Suppressor macrophage treated with lipopolysaccharide for 4 hours (primary cell): ENCODE measurements around the gene RB1.
"Not testable (repeated sequence)": the region's sequence is repeated elsewhere in the genome, so short reads cannot be mapped to it uniquely, and the experiment has no call there.

ENCODE experiments used
- DNase-seq: peaks from one replicate; pipeline ENCODE4 v3.0.0-alpha.2; 2020

The RB1 gene

DNA sequence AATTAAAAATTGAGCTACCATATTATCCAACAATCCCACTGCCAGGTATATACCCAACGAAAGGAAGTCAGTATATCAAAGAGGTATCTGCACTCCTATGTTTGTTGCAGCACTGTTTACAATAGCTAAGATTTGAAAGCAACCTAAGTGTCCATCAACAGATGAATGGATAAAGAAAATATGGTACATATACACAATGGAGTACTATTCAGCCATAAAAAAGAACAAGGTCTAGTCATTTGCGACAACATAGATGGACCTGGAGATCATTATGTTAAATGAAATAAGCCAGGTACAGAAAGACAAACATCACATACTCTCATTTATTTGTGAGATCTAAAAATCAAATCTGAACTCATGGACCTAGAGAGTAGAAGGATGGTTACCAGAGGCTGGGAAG lies 52.0 kb downstream of the RB1 start:
- not testable (repeated sequence) for DNase-seq

DNA sequence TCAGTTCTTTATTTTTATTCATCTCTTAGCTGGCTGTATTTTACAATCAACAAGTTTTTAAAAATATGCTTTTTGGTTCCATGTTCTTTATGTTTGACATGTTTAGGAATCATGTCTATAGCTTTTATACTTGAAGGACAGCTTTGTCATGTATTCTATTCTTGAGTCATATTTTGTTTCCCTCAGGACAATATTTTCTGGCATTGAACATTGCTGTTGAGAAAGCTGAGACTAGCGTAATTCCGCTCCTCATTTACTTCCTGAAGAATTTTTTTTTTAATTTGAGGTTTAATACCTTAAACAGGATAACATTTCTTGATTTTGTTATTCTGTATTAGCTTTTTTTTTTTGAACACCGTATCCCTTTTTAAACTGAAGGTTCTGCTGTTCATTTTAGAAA lies 53.2 kb downstream of the RB1 start:
- DNase-seq = no peak

DNA sequence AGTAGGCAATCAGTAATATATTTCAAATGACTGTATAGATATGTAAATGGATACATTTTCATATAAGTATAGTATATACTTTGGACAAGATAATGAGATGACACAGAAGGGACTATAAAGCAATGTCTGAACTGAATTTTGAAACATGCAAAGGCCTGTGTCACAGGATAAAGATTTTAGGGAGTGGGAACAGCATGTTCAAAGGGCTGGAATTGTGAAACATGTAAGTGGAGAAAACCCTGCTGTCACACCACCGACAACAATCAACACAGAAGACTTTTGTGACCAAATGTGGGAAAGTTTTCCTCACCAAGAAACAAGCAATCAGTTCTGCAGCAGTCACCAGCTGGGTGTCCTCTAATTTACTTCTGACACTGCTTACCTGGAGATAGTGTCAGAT lies 66.4 kb downstream of the RB1 start:
- DNase-seq = no peak

DNA sequence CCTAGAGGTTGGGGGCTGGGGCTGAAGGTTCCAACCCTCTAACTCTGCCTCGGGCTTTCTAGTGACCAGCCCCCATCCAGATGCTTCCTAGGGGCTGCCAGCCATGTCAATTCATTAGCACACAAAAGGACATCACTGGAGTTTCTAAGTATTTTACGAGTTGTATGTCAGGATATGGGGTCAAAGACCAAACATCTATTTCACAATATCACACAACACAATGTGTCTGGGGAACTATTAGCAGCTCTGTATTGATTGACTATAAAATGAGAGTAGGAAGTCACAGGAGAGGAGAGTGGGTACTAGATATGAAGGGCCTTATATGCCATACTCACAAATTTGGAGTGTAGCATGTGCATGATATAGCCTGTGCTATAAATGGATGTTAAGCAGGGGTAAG lies 67.3 kb downstream of the RB1 start:
- no peak for DNase-seq

DNA sequence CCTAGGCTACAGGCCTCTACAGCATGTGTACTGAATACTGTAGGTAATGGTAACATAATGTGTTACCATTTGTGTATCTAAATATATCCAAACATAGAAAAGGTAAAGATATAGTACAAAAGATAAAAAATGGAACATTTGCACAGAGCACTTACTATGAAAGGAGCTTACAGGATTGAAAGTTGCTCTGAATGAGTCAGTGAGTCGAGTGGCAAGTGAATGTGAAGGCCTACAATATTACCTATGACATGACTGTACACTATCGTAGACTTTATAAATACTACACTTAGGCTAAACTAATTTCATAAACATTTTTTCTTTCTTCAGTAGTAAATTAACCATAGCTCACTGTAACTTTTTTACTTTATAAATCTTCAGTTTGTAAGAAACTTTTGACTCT lies 74.3 kb downstream of the RB1 start:
- DNase-seq = no peak

DNA sequence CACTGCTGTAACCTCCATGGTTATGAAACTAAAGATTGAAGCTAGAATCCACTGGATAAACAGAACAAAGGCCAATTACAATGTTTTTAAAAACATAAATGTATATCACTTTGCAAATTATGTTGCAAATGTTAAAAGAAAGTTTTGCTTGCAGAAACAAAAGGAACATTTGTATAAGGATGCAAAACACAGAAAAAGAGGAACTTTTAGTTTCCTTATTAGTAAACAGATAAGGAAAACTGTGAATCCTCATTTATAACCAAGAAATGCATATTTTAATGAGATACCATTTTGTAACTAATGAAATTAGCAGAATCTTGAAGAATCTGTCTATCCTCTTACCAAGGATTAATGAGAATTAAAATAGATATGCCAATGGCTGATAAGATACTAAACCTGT lies 77.0 kb downstream of the RB1 start:
- DNase-seq = peak; percentile 45

DNA sequence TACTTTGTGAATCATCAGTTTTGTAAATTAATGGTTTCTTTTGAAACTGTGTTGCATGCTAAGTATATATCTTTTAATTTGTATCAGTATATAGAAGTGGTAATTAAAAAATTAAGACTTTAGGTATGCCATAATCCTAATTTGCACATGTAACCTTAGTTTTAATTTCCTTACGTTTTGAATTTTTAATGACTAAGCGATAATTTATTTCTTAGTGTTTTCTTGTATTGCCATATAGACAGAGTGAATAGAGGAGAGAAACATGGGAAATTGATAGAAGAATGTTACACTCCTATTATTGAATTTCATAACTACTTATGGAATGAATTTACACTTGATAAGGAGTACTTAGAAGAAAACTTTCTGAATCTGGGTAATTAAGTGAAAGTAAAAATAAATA lies 79.8 kb downstream of the RB1 start:
- no peak for DNase-seq

DNA sequence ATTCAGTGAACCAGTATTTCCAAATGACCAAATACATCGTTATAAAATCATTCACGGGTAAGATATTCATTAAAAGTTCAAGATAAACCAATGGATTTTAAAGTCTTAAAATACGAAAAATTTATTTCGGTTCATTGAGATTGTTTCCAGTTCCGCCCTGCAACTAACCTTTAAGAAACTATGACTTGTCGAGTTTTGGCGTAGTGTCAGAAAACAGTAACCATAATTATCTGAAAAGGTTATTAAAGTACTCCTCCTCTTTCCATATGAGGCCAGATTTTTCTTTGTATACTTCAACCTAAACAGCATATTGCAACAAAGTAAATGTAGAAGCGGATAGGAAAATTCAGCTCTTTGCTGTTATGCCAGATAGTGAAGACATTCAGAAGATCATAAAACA lies 83.3 kb downstream of the RB1 start:
- no peak for DNase-seq

DNA sequence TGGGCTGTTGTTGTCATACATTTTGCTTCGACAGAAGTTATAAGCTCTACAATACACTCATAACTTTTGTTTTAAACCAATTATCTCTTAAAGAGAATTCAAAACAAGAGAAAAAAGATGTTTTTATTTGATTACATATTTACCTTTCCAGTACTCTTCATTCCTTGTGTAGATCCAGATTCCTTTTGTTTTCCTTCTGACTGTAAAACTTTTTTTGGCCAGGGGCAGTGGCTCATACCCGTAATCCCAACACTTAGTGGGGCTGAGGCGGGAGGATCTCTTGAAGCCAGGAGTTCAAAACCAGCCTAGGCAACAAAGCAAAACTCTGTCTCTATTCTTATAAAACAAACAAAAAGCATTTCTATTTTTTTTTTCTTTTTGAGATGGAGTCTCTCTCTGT lies 87.7 kb downstream of the RB1 start:
- DNase-seq = no peak

DNA sequence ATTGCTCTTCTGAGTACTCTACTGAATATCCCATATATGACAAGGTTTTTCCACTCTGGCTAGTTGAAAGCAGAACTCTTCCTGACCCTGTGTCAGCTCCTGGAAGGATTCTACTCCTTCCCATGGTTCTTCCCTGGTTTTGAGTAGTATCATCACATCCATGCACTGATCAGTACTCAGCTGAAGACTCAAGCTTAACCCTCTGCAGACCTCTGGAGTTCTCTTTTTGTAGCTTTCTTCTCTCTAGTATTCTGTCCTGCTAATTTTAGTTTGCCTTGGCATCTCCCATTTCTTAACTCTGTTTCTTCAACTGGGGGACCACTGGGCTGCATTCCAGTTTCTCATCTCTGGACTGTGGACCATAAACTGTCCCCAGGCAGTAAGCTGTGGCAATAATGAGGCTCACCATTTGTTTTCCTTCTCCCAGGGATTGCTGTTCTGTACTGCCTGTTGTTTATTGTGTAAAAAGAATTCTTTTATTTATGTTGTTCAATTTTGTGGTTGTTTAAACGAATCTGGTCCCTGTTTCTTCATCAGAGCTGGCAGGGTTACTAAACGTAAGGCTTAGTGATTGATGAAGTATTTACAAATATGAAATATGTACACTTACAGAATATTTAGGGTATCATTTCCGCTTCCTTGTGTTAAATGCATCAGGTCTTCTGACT lies 89.6 kb downstream of the RB1 start:
- DNase-seq = no peak

DNA sequence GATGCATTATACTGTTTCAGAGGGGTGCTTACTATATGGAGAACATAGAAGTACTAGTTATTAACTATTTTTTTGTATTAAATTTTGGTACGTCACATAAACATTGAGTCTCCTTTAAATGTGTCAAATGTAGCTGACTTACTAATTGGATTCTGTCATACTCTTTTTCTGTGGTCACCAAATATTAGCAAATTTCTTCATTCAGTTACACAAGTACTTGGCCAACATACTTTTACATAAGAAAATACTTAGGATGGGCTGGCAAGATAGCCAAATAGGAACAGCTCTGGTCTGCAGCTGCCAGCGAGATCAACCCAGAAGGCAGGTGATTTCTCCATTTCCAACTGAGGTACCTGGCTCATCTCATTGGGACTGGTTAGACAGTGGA lies 90.1 kb downstream of the RB1 start:
- no peak for DNase-seq

DNA sequence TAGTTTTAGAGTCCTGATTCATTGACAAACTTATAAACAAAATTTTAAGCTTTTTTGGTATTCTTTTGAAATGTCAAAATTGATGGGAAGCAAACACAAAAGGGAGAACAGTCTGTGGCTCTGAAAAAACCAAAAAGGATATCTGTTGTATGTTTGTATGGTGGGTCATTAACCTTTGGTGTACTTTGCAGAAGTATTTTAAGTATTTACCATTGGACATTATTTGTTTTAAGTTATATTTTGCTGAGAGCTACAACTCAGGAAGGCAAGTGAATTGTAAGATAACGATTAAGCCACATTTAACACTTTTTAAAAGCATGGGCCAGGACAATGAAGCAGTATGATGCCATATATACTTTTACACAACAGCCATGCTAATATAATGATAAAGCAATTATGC lies 94.2 kb downstream of the RB1 start:
- DNase-seq = no peak

DNA sequence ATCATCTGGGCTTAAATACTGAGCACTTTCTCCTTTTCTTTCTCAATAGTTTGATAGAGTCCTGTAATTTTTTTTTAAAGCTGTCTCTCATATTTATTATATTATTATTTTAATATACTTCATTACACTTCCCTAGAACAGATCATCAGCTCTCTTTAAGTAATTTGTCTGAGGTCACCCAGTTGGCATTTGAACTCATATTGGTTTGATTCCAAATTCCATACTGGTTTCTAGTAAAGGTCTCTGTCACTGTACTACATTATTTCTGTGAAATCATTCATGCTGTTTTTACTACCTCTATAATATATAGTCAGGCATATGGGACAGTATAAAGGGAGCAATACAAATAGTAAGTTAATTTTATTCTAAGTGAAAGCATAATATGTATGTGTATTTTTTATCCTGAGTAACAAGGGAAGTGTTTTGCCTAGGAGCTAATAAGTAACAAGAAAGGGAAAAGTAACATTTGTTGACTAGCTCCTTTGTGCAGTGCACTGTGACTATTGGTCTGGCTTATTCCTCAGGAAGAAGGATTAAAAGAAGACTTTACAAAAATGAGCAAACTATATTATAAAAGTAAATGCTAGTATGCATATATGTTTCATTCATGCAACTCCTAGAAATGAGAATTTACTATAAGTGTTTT lies 95.0 kb downstream of the RB1 start:
- DNase-seq = no peak

DNA sequence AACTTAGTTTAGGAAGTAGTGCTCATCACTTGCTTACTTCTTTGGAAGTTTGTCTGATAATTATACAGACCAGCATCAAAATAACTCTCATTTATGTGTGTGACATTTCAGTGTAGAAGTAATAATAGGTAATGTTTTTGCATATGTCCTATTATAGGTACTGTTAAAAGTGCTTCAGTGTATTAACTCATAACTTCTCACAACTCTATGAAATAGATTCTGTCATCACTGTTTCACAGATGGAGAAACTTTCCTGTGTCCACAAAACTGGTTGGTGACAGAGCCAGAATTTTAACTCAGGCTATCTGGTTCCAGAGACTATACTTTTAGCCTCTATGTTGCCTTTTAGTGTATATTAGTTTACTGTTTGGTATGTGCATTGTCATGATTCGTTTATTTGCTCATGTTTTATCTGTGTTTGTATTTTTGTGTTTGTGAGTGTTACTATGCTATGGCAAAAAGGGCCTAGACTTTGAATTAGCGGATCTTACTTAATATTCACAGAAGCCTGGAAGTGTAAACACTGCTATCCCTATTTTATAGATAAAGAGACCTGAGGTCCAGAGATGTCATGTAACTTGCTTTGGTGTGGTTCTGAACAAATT lies 96.6 kb downstream of the RB1 start:
- no peak for DNase-seq

DNA sequence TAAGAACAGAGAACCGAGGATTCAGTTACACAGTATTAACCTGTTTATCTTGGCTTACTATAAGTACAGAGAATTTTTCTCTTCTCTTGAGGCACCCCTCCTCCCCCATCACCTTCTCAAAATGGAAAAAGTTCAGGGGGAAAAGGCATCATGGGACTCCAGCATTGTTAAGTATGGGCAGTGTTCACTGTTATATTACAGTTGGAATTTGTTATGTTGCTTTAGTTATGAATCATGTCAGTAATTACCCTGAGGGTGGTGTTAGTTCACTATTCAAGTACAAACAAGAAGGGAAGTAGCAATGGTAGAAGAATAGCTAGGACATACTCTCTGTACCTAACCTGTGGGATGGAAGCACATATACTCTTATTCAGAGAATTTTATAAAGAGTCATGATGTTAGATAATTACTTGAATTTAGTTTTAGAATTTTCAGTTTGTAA lies 97.3 kb downstream of the RB1 start:
- peak; percentile 35 for DNase-seq

DNA sequence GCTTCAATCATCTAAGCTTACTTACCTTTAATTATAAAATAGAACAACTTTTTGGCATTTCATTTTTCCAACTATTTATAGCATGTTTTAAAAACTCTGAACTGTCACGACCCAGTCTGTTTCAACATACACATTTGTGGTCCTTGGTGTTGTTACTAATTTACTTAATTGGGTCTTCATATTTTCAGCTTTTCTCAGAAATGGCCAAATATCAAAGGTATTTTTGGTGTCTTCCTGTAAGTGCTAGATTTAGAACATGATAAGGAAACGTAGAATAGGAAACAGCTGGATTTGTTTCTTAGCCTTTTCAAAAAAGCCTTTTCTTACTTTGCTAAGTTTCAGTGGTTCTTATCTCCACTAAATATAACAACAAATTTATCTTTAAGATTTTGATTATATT lies 97.9 kb downstream of the RB1 start:
- DNase-seq = no peak

DNA sequence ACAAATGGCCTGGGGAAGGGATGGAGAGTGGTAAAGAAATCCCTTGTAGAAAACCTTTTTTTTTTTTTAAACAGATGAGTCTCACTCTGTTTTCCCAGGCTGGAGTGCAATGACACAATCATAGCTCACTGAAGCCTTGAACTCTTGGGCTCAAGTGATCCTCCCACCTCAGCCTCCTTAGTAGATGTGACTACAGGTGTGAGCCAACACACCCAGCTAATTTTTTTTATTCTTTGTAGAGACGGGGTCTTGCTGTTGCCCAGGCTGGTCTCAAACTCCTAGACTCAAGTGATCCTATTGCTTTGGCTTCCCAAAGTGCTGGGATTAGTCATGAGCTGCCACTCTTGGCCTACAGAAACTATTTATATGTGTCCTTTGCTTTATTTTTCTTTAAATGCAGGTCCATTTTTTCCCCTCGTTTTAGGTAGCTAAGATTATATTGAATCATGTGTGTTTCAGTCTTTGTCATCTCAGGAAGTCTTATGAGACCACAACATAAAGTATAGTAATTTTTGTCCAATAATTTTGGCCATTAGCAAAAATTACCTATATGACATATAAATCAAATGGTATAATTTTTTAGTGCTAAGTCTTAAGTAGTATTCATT lies 98.9 kb downstream of the RB1 start:
- no peak for DNase-seq

DNA sequence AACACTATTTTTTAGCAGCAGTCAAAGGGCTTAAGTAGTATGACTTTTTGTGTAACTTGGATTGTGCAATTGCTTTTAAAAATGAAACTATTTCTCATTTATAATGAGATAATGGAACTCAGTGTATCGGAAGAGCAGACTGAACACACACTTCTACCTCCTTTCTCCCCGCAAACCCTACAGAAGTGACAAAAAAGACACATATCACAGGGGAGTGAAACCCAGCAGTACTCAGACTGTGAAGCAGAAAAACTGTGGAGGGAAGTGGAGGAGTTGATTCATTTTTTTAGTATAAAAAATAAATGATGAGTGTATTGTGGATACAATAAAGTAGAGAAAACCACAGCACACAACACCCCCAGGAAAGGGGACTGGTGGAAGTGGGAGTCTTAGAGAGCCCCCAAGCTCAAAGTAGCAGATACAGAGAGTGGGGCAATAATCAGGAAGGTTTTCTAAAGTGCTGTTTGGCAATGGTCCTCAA lies 99.6 kb downstream of the RB1 start:
- DNase-seq = peak; percentile 81

DNA sequence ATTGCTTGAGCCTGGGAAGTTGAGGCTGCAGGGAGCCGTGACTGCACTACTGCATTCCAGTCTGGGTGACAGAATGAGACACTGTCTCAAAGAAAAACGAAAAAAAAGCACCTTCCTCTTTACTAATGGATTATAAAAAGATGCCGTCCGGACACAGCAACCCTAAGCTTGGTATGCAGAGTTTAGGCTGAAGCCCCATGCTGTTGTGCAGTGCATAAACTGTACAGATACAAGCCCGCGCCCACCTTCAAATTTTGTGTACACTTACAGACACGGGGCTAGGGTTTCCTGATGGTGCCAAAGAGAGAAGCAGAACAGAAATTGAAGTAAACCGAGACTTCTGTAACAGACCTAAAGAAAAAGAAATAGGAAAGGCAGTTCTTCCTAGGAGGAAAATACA lies 100.4 kb downstream of the RB1 start:
- no peak for DNase-seq

DNA sequence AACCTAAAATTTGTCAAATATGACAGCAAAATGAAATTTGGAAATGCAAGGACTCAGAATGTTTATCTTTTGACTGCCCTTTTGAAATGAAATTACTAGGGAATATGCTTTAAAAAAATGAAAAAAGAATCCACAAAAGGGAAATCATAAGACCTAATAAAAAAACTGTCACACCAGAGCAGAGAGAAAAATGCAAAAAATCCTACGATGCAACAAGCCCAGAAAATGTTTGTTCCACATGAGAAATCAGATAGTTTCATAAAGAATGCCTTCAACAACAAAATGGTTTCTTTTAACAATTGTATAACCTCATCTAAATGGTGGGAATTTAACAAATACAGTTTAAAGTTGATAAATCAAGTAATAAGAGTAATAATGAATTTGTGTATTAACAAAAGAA lies 101.4 kb downstream of the RB1 start:
- DNase-seq = no peak

DNA sequence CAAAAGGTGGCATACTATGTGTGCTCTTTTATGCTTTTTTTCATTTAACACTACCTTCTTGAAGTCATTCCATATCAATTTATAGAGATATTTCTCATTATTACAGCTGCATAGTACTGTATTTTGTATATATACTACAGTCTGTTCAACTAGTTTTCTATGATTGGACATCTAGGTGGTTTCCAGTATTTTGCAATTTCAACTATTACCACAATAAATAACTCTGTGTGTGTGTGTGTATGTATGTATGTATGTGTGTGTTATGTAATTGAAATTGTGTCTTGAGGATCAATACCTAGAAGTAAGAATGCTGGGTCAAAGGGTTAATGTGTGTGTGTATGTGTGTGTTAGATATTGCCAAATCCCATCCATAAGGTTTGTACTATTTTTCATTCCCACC lies 102.3 kb downstream of the RB1 start:
- peak; percentile 55 for DNase-seq

DNA sequence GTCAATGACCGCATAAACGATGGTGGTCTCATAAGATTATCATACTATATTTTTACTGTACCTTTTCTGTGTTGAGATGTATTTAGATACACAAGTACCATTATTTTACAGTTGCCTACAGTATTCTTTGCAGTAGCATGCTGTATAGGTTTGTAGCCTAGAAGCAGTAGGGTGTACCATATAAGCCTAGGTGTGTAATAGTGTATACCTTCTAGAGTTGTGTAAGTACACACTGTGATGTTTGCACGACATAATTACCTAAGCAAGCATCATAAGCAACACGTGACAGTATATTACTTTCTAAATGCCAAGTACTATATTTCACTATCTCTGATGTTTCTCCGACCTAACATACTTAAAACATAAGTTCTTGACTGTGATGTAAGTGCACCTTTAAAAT lies 106.6 kb downstream of the RB1 start:
- DNase-seq = no peak

DNA sequence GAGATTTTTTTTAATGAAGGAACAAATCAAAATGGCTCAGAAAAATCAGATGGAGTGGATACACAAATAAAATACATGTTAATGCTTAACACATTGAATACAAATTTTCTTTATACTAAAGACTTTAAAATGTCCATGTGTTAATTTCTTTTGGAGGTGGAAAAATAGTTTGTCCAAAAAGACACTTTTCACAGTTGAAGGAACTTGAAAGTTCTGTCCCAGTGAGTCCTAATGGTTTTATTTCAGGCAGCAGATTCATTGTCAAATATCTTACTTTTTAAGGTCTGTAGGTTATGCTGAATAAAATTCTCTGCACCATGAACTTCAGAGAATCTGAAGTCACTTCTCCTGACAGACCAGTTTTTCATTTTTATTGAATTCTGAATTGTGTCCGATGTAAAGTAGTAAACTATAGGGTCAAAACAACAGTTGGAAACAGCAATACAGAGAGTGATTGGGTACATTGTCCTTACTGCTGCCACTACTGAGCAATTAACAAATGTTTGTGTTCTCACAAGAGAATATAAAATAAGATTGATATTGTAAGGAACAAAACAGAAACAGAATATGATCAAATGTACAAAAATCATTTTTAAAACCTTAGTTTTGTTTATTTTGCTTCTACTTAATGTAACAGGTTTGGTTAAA lies 107.7 kb downstream of the RB1 start:
- DNase-seq = no peak
